WTC11 (cell line): ENCODE data around the gene PAQR8.

ENCODE experiments used
- ATF6 ChIP-seq: sonication (generic); formaldehyde crosslinking; IDR thresholded peaks from 2 replicates; pipeline ENCODE4 v1.8.1; 2023; ENCODE audit warnings: mild to moderate bottlenecking, missing genetic modification reagents
- CTCF ChIP-seq: fragments of 200-600 bp; IDR thresholded peaks from 2 replicates; pipeline ENCODE4 v1.8.0; 2022; ENCODE audit warnings: antibody characterized with exemption
- FOXJ3 ChIP-seq: sonication (generic); formaldehyde crosslinking; IDR thresholded peaks from 2 replicates; pipeline ENCODE4 v1.9.0; 2021; ENCODE audit warnings: missing genetic modification reagents, mild to moderate bottlenecking, borderline replicate concordance
- HMGXB4 ChIP-seq: sonication (generic); formaldehyde crosslinking; IDR thresholded peaks from 2 replicates; pipeline ENCODE4 v1.8.1; 2023; ENCODE audit warnings: mild to moderate bottlenecking, moderate library complexity, missing genetic modification reagents
- NFYB ChIP-seq: sonication (generic); formaldehyde crosslinking; conservative IDR thresholded peaks from 2 replicates; pipeline ENCODE4 v1.8.0; 2022; ENCODE audit warnings: low read depth, missing genetic modification reagents

- TF ChIP-seq CTCF (no peak), HMGXB4 (CRISPR knock-in tag) (no peak), NFYB (no peak), ATF6 (CRISPR knock-in tag) (no peak), FOXJ3 (no peak)
Observed at GRCh38 chr6:52411911-52412310, 50.0 kb downstream of the PAQR8 start.
